Heart right ventricle (tissue), 16 donors: ENCODE results near the gene KRTAP5-4. TPM values are rescaled to one million over a fixed set of nuclear protein-coding genes. Genes with fewer than 3 reads are reported as not detected.

ENCODE experiments used
- ATAC-seq, 8 donors: fragments of 200-7000 bp; cut with Tn5 transposase; one replicate each; pipeline ENCODE4 v1.9.1; 2020; ENCODE audit warnings: mild to moderate bottlenecking in 8 of 8, moderate library complexity in 8 of 8, moderate number of reproducible peaks in 1 of 8
- DNase-seq, 2 donors: peaks; one replicate each; pipeline ENCODE4 v3.0.0-alpha.2; 2020
- H3K27ac ChIP-seq, 10 donors: fragments of 200-600 bp; sonication (generic) in 2 of 10; one replicate each; pipeline versions ENCODE4 v1.5.0 to v1.8.0; 2020 to 2022; ENCODE audit warnings: mild to moderate bottlenecking in 3 of 10
- H3K27me3 ChIP-seq, 7 donors: fragments of 200-600 bp; one replicate each; pipeline ENCODE4 v1.8.0; 2021 to 2022; ENCODE audit warnings: mild to moderate bottlenecking in 2 of 7
- H3K36me3 ChIP-seq, 9 donors: fragments of 200-600 bp; sonication (generic) in 1 of 9; one replicate each; pipeline versions ENCODE4 v1.5.0 to v1.8.0; 2020 to 2022; ENCODE audit warnings: mild to moderate bottlenecking in 2 of 9
- H3K4me1 ChIP-seq, 9 donors: fragments of 200-600 bp; sonication (generic) in 1 of 9; one replicate each; pipeline versions ENCODE4 v1.5.0 to v1.8.0; 2020 to 2022; ENCODE audit warnings: mild to moderate bottlenecking in 4 of 9
- H3K4me3 ChIP-seq, 10 donors: fragments of 200-600 bp; sonication (generic) in 2 of 10; one replicate each; pipeline versions ENCODE4 v1.5.0 to v1.8.0; 2020 to 2022; ENCODE audit warnings: mild to moderate bottlenecking in 7 of 10, moderate library complexity in 2 of 10
- H3K9me3 ChIP-seq, 11 donors: fragments of 200-600 bp in 10 of 11; sonication (generic) in 2 of 11; one replicate each; pipeline versions ENCODE4 v1.5.0 to v1.8.0; 2013 to 2022; ENCODE audit warnings: mild to moderate bottlenecking in 2 of 11, control low read depth in 1 of 11, moderate library complexity in 1 of 11
- CTCF ChIP-seq, 9 donors: fragments of 200-600 bp; sonication (generic) in 2 of 9; IDR thresholded peaks; one replicate each; pipeline versions ENCODE4 v1.5.0 to v1.8.0; 2021 to 2022; ENCODE audit warnings: antibody characterized with exemption in 9 of 9, mild to moderate bottlenecking in 5 of 9, moderate library complexity in 1 of 9
- WGBS, 2 donors: extraction: QIAGEN DNeasy Blood & Tissue Kit; methylation state at CpG; one replicate each; pipeline ENCODE4 v1.1.7; 2013; ENCODE audit warnings: inconsistent platforms in 1 of 2; 5-methylcytosine and 5-hydroxymethylcytosine counted together
- intact Hi-C, 10 donors: fragments of 100-400 bp; cut with DNase I; formaldehyde crosslinking; loops; one replicate each; pipeline versions ENCODE4 v1.11.1 to v1.14.2; 2022
- polyA plus RNA-seq, 2 donors: library from polyadenylated mRNA; stranded (reverse); fragments of 200-250 nt; gene quantifications; one replicate each; pipeline ENCODE4 v1.2.3, GENCODE V29; 2013
- total RNA-seq, 10 donors: library from RNA; stranded (reverse); fragmentation: NEBNext Ultra II Directional in 3 of 10; extraction: Animal tissue kit (Norgen Biotek cat#: 25700) in 3 of 10; gene quantifications; one replicate each; pipeline versions ENCODE4 v1.2.1 to v1.2.4, GENCODE V29; 2021 to 2023
- donor health status: Arrhythmogenic right ventricular cardiomyopathy.
- donor health status: ischemic (EF 13 %, LVEDD 7.1; RV severe dilation, severe dysfunction).
- donor health status: healthy with polysubstance abuse.
- donor health status: DM: no; HTN: yes; CAD: no.
- donor health status: DM: no; HTN: no; CAD: no.
- donor health status: ischemic (EF 25% LVEDD 6.9; RV normal size, moderate dysfunction).
- donor health status: ischemic (EF 25% LVEDD 5.7; RV mildly dilated, moderate dysfunction).
- donor health status: healthy.
- donor health status: DM: yes; HTN: yes; CAD: no.
- donor health status: Ischemic cardiomyopathy.
- donor health status: ischemic (EF 35%, LVEDD 5.7; RV mildly dilated, moderate dysfunction).
- donor health status: nonischemic (EF 11% LVEDD 7.7; RV severe dilation, severe dysfunction).
- donor health status: DM: yes; HTN: yes; CAD: no.
- donor health status: PGD.
- donor health status: ischemic (EF 29% LVEDD 5.4; RV normal size, mild dysfunction).
- donor health status: nonischemic (EF 23%, LVEDD 6.1; RV moderate dilation, normal function).

Gene KRTAP5-4
- total and polyA plus RNA-seq, 12 donors = not detected

GRCh38 chr11:1656670-1657069 is 34.7 kb upstream of the KRTAP5-4 start:
- no peak for DNase-seq
- H3K27ac ChIP-seq = no peak overlapping the region
- no peak overlapping the region for H3K4me3 ChIP-seq
- H3K4me1 ChIP-seq = peaks cover 0 to 6% (median 4%) of the 10 kb centered on the region in 9 donors
- no peak for TF ChIP-seq CTCF (IDR thresholded peaks at IDR 0.05)
- peaks cover 0 to 31% (median 11%) of the 10 kb centered on the region in 7 donors for H3K27me3 ChIP-seq
- 84% methylated on average over 7 of the region's 7 CpGs for WGBS, 2 donors
- no peak for ATAC-seq
- intact Hi-C loops = loop anchor here in 2 of 10 donors (5.0 to 10.0 kb wide), 2 partner anchors 36 to 498 kb away; no protein-coding TSS in a partner anchor
- H3K9me3 ChIP-seq = no peaks in the 10 kb centered on the region
- H3K36me3 ChIP-seq = no peaks in the 10 kb centered on the region

- Histone ChIP-seq H3K4me1 (peaks cover 0 to 6% (median 4%) of the 10 kb centered on the region in 9 donors), H3K27me3 (peaks cover 0 to 31% (median 11%) of the 10 kb centered on the region in 7 donors), H3K9me3 (no peaks in the 10 kb centered on the region), H3K36me3 (no peaks in the 10 kb centered on the region), H3K27ac (no peak overlapping the region), H3K4me3 (no peak overlapping the region)
- intact Hi-C loops = loop anchor here in 2 of 10 donors (5.0 to 10.0 kb wide), 2 partner anchors 36 to 499 kb away; no protein-coding TSS in a partner anchor
- no peak for TF ChIP-seq CTCF (IDR thresholded peaks at IDR 0.05)
- ATAC-seq (no peak), DNase-seq (no peak)
- 81 to 88% methylated on average over 9 of the region's 9 CpGs for WGBS, 2 donors
Measured at GRCh38 chr11:1656061-1656441, 34.1 kb upstream of the KRTAP5-4 start.

GRCh38 chr11:1655168-1656060 is 33.5 kb upstream of the KRTAP5-4 start:
- Histone ChIP-seq H3K4me3 (no peak overlapping the region), H3K27ac (no peak overlapping the region), H3K4me1 (peaks cover 0 to 6% (median 4%) of the 10 kb centered on the region in 9 donors), H3K9me3 (no peaks in the 10 kb centered on the region), H3K27me3 (peaks cover 0 to 31% (median 11%) of the 10 kb centered on the region in 7 donors), H3K36me3 (no peaks in the 10 kb centered on the region)
- WGBS, 2 donors = 83 to 85% methylated on average over 26 of the region's 26 CpGs
- DNase-seq (no peak), ATAC-seq (no peak)
- no peak for TF ChIP-seq CTCF (IDR thresholded peaks at IDR 0.05)
- intact Hi-C loops = loop anchor here in 2 of 10 donors (5.0 to 10.0 kb wide), 2 partner anchors 37 to 499 kb away; no protein-coding TSS in a partner anchor

- Histone ChIP-seq H3K27ac (no peak overlapping the region), H3K27me3 (peaks cover 0 to 31% (median 11%) of the 10 kb centered on the region in 7 donors), H3K9me3 (no peaks in the 10 kb centered on the region), H3K4me3 (no peak overlapping the region), H3K4me1 (peaks cover 0 to 6% (median 4%) of the 10 kb centered on the region in 9 donors), H3K36me3 (no peaks in the 10 kb centered on the region)
- intact Hi-C loops = loop anchor here in 9 of 10 donors (5.0 to 10.0 kb wide), 5 partner anchors 38 to 503 kb away; partner anchors contain the start of gene SYT8 (in 4 of the 9)
- WGBS, 2 donors = 63 to 69% methylated on average over 21 of the region's 21 CpGs
- TF ChIP-seq CTCF (IDR thresholded peaks at IDR 0.05) = no peak
- DNase-seq (no peak), ATAC-seq (no peak)
Measured at GRCh38 chr11:1654388-1655167, 32.6 kb upstream of the KRTAP5-4 start.
